ENCODE results near the gene CELF3. TPM values are rescaled to one million over a fixed set of nuclear protein-coding genes. Genes with fewer than 3 reads are reported as not detected.
"Not testable (repeated sequence)": the region's sequence is repeated elsewhere in the genome, so short reads cannot be mapped to it uniquely, and the experiment has no call there.

The CELF3 gene
- not detected for total RNA-seq

DNA sequence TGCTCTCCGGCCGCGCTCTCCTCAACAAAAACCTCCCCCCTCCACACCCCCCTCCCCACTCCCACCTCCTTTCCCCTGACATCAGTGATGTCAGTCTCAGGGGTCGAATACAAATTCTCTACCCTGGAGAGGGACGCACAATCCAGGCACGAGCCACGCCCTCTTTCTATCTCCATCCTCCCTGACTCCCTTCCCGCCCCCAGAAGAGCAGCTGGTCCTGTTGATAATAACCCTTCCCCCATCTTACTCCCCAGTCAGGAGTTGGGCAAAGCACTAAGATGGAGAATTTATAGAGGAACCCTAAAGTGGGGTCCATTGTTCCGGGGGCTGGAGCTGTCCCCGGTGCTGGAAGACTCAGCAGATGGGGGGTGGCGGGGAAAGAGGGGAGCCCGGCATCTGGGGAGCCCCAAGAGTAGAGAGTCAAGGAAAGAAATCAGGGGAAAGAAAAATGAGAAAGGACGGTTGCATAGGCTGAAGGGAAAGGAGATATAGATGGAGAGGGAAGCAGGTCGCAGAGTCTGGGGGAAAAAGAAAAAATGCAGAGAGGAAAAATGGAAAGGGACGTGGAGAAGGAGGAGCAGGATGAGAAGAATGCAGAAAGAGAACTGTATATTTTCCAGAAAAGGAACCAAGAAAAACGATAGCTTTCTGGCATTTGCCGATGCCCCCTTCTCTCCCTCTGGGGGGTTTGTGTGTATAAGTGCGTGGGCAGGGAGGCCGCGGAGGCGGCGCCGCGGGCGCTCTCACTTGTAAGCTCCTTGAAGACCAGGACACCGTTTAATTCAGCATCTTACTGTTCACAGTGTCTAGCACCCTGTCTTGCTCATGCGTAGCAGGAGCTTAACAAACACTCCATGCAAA lies at the start of gene CELF3:
CELF3 (minus strand) TSS at position 33 of the 861 bp plus-strand sequence. CDS start 783 bp downstream, outside the sequence.
- peaks cover 71% of the 10 kb centered on the region for H3K27me3 Mint-ChIP-seq (ENCODE audit: low read depth)
- H3K27ac Mint-ChIP-seq = no peak within 1 kb of the TSS
- peaks cover 24% of the 10 kb centered on the region for H3K4me1 Mint-ChIP-seq (ENCODE audit: low read depth)
- H3K9me3 Mint-ChIP-seq = no peaks in the 10 kb centered on the region
- H3K4me3 Mint-ChIP-seq = peak within 1 kb of the TSS; percentile 48 to 62
- no peak for ATAC-seq (replicated peaks in 1 of 2)
- no peaks in the 10 kb centered on the region for H3K36me3 Mint-ChIP-seq (ENCODE audit: insufficient read depth in 2 of 2)
- DNase-seq = peak; percentile 15 to 35

DNA sequence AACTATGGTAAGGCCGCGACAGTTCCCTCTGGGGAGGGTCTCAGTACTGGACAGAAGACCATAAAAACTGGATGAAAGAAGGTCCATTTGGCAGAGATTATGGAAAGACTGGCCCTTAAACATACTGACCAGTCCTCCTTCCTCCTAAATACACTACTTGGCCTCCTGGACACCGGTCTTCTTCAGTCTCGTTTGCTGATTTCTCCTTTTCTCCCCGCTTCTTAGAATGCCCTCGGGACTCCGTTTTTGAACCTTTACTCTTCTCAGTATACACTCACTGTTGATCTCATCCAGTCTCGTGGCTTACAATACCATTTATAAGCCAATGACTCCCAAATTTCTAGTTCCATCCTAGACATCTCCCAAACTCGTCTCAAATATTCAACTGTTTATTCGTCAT lies 47.4 kb upstream of the CELF3 start:
- ATAC-seq (replicated peaks in 1 of 2) (no peak), DNase-seq (no peak)
- Mint-ChIP-seq H3K27me3 (ENCODE audit: low read depth) (no peaks in the 10 kb centered on the region), H3K27ac (peak overlapping the region; percentile 98), H3K4me3 (peak overlapping the region; percentile 97), H3K36me3 (ENCODE audit: insufficient read depth in 2 of 2) (peaks cover 2 to 9% of the 10 kb centered on the region in 2 donors), H3K9me3 (no peaks in the 10 kb centered on the region), H3K4me1 (ENCODE audit: low read depth) (peaks cover 33% of the 10 kb centered on the region)

DNA sequence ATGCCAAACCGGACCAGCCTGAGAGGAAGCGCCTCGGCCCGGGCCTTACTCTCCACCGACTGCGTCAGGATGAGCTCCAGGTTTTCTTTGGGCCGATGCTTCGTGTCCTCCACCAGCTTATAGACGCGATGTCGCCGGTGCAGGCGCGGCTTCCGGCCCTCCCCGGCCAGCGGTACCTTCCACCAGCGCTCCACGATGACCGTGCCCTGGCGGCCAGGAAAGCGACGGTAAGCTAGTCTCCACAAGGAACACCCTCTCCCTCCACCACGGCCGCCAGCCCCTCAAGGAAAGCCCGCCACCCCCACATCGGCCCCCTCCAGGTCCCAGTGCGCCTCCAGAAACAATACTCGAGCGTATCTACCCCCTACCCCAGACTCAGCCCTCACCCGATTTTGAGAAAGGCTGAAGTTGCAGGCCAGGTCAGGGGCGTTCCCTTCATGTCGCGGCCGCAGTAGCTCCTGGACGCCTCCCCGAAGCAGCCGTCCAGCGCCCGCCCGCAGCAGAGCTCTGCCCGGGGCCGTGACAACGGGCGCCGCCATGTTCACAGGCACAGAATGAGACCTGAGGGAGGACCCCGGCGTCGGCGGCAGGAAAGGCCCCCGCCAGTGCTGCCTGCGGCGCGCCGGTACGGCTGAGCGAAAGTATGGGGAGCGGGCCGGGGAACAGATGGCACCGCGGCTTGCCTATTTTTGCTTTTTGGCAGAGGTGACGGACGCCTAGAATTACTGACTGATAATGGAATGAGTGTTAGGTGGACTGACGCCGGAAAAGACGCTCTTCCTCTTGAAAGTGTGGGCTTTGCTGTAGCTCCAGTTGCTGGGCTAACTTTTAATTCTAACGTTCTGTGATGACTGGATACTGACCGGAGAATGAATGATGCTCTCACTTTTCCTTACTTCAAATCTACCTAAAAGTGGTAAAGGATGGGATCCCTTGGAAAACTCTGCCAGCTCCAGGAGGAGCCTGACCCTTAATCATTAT lies 46.6 kb upstream of the CELF3 start, which contains the start of gene MRPL9:
MRPL9 (minus strand) TSS at position 556 of the 981 bp plus-strand sequence; CDS start at position 539, 17 bp downstream.
- no peaks in the 10 kb centered on the region for H3K27me3 Mint-ChIP-seq (ENCODE audit: low read depth)
- H3K36me3 Mint-ChIP-seq (ENCODE audit: insufficient read depth in 2 of 2) = peaks cover 2 to 9% of the 10 kb centered on the region in 2 donors
- H3K4me3 Mint-ChIP-seq = peak within 1 kb of the TSS; percentile 97
- ATAC-seq (replicated peaks in 1 of 2) = peak; percentile 99 to 100
- H3K4me1 Mint-ChIP-seq (ENCODE audit: low read depth) = peaks cover 33% of the 10 kb centered on the region
- peak; percentile 91 to 92 for DNase-seq
- no peaks in the 10 kb centered on the region for H3K9me3 Mint-ChIP-seq
- peak within 1 kb of the TSS; percentile 98 for H3K27ac Mint-ChIP-seq

- no peak for ATAC-seq (replicated peaks in 1 of 2)
- Mint-ChIP-seq H3K27me3 (ENCODE audit: low read depth) (no peaks in the 10 kb centered on the region), H3K9me3 (no peaks in the 10 kb centered on the region), H3K36me3 (ENCODE audit: insufficient read depth in 2 of 2) (peaks cover 4 to 9% of the 10 kb centered on the region in 2 donors), H3K27ac (peak overlapping the region; percentile 31), H3K4me3 (no peak overlapping the region), H3K4me1 (ENCODE audit: low read depth) (peaks cover 42% of the 10 kb centered on the region)
- no peak for DNase-seq
These were observed 44.2 kb upstream of the CELF3 start for GRCh38 chr1:151760597-151761385.

DNA sequence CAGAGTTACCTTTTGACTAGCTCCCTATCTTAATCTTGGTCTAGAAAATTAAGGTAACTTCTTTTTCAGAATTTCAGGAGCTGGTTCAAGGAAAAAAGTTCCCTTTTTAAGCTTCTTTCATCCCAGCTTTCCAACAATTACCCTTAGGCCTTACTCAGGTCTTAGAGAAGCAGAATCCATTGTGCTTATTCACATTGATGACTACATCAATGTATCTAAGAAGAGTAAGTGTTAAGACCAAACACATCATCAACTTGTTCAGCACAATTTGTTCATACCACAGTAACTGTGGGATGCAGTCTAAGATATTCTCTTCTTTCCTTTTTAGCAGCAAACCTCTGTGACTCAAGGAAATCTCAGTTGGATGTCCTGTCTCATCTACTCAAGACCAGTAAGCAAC lies 42.6 kb upstream of the CELF3 start:
- DNase-seq = no peak
- no peaks in the 10 kb centered on the region for H3K9me3 Mint-ChIP-seq
- H3K36me3 Mint-ChIP-seq (ENCODE audit: insufficient read depth in 2 of 2) = peaks cover 4 to 9% of the 10 kb centered on the region in 2 donors
- no peak for ATAC-seq (replicated peaks in 1 of 2)
- H3K4me1 Mint-ChIP-seq (ENCODE audit: low read depth) = peaks cover 39% of the 10 kb centered on the region
- peak overlapping the region; percentile 52 for H3K27ac Mint-ChIP-seq
- no peak overlapping the region for H3K4me3 Mint-ChIP-seq
- H3K27me3 Mint-ChIP-seq (ENCODE audit: low read depth) = no peaks in the 10 kb centered on the region

GRCh38 chr1:151756291-151756690 lies 39.7 kb upstream of the CELF3 start:
- Mint-ChIP-seq H3K27me3 (ENCODE audit: low read depth) (no peaks in the 10 kb centered on the region), H3K36me3 (ENCODE audit: insufficient read depth in 2 of 2) (peaks cover 2 to 4% of the 10 kb centered on the region in 2 donors), H3K4me3 (no peak overlapping the region), H3K9me3 (no peaks in the 10 kb centered on the region), H3K27ac (no peak overlapping the region), H3K4me1 (ENCODE audit: low read depth) (peaks cover 15% of the 10 kb centered on the region)
- DNase-seq (no peak), ATAC-seq (replicated peaks in 1 of 2) (peak; percentile 87 to 91)

DNA sequence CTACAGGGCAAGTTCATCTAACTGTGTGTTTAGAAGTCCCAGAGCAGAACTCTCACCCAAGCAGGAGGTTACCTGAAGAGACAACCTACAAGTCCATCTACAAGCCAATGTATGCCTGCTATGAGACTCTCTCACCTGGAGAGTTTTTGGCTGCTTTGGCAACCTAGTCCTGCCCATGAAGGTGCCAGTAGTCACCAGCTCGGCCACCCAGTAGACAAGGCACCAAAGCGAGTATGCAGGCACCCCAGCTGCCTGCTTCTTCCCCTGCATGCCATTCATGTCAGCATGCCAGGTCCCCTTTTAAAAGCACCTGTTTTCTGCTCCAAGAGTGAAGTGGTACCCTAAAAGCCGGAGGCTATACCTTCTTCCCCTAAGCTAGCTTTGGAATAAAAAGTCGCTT lies 24.9 kb upstream of the CELF3 start:
- DNase-seq (no peak), ATAC-seq (replicated peaks in 1 of 2) (no peak)
- Mint-ChIP-seq H3K4me1 (ENCODE audit: low read depth) (no peaks in the 10 kb centered on the region), H3K36me3 (ENCODE audit: insufficient read depth in 2 of 2) (peaks cover 1% of the 10 kb centered on the region in 2 donors), H3K27me3 (ENCODE audit: low read depth) (peaks cover 5% of the 10 kb centered on the region), H3K9me3 (peaks cover 1 to 7% of the 10 kb centered on the region in 2 donors), H3K27ac (no peak overlapping the region), H3K4me3 (no peak overlapping the region)

- Mint-ChIP-seq H3K9me3 (peaks cover 1 to 7% of the 10 kb centered on the region in 2 donors), H3K36me3 (ENCODE audit: insufficient read depth in 2 of 2) (peaks cover 1 to 2% of the 10 kb centered on the region in 2 donors), H3K4me1 (ENCODE audit: low read depth) (peaks cover 3% of the 10 kb centered on the region), H3K27me3 (ENCODE audit: low read depth) (peaks cover 3% of the 10 kb centered on the region), H3K27ac (no peak overlapping the region), H3K4me3 (no peak overlapping the region)
- DNase-seq (no peak), ATAC-seq (replicated peaks in 1 of 2) (no peak)
These were observed 23.2 kb upstream of the CELF3 start for GRCh38 chr1:151739590-151740355.

DNA sequence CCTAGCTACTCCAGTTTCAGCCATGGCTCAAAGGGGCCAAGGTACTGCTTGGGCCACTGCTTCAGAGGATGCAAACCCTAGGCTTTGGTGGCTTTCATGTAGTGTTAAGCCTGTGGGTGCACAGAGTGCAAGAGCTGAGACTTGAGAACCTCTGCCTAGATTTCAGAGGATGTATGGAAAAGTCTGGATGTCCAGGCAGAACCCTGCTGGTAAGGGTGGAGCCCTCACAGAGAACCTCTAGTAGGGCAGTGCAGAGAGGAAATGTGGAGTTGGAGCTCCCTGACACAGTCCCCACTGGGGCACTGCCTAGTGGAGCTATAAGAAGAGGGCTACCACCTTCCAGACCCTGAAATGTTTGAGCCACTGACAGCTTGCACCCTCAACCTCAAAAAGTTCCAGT lies 20.9 kb upstream of the CELF3 start:
- Mint-ChIP-seq H3K27ac (no peak overlapping the region), H3K36me3 (ENCODE audit: insufficient read depth in 2 of 2) (peaks cover 1 to 2% of the 10 kb centered on the region in 2 donors), H3K4me3 (no peak overlapping the region), H3K9me3 (peaks cover 1 to 7% of the 10 kb centered on the region in 2 donors), H3K4me1 (ENCODE audit: low read depth) (peaks cover 4% of the 10 kb centered on the region), H3K27me3 (ENCODE audit: low read depth) (peaks cover 13% of the 10 kb centered on the region)
- ATAC-seq (replicated peaks in 1 of 2) = no peak
- no peak for DNase-seq

- no peak for ATAC-seq (replicated peaks in 1 of 2)
- Mint-ChIP-seq H3K27ac (no peak overlapping the region), H3K4me1 (ENCODE audit: low read depth) (peaks cover 4% of the 10 kb centered on the region), H3K36me3 (ENCODE audit: insufficient read depth in 2 of 2) (peaks cover 1 to 2% of the 10 kb centered on the region in 2 donors), H3K4me3 (no peak overlapping the region), H3K9me3 (peaks cover 1 to 7% of the 10 kb centered on the region in 2 donors), H3K27me3 (ENCODE audit: low read depth) (peaks cover 17% of the 10 kb centered on the region)
- no peak for DNase-seq
These were observed 20.4 kb upstream of the CELF3 start for GRCh38 chr1:151737026-151737425.

GRCh38 chr1:151733995-151734394 lies 17.4 kb upstream of the CELF3 start:
- not testable (repeated sequence) for DNase-seq; H3K4me1 Mint-ChIP-seq (ENCODE audit: low read depth); H3K36me3 Mint-ChIP-seq (ENCODE audit: insufficient read depth in 2 of 2); H3K27ac Mint-ChIP-seq; ATAC-seq (replicated peaks in 1 of 2); H3K9me3 Mint-ChIP-seq; H3K4me3 Mint-ChIP-seq
- H3K27me3 Mint-ChIP-seq (ENCODE audit: low read depth) = peaks cover 38% of the 10 kb centered on the region

GRCh38 chr1:151733126-151733525 lies 16.5 kb upstream of the CELF3 start:
- peaks cover 4% of the 10 kb centered on the region for H3K4me1 Mint-ChIP-seq (ENCODE audit: low read depth)
- DNase-seq (no peak), ATAC-seq (replicated peaks in 1 of 2) (no peak)
- peaks cover 1 to 2% of the 10 kb centered on the region in 2 donors for H3K36me3 Mint-ChIP-seq (ENCODE audit: insufficient read depth in 2 of 2)
- peaks cover 0 to 7% of the 10 kb centered on the region in 2 donors for H3K9me3 Mint-ChIP-seq
- H3K4me3 Mint-ChIP-seq = no peak overlapping the region
- H3K27ac Mint-ChIP-seq = no peak overlapping the region
- H3K27me3 Mint-ChIP-seq (ENCODE audit: low read depth) = peaks cover 42% of the 10 kb centered on the region

All from activated T-cell treated with anti-CD3 and anti-CD28 coated beads, Interleukin-2, amount 50 U/mL, for 72 hours (primary cell).